Right forelimb (tissue), 1 donor: Measurements from ENCODE around the gene WWC2.
A peak's percentile ranks its signal among the peaks of the same experiment; 100 is the strongest.
"Not testable (repeated sequence)": the region's sequence is repeated elsewhere in the genome, so short reads cannot be mapped to it uniquely, and the experiment has no call there.

ENCODE experiments used
- DNase-seq: peaks from one replicate; pipeline ENCODE4 v3.0.0-alpha.2; 2018

WWC2 gene

DNA sequence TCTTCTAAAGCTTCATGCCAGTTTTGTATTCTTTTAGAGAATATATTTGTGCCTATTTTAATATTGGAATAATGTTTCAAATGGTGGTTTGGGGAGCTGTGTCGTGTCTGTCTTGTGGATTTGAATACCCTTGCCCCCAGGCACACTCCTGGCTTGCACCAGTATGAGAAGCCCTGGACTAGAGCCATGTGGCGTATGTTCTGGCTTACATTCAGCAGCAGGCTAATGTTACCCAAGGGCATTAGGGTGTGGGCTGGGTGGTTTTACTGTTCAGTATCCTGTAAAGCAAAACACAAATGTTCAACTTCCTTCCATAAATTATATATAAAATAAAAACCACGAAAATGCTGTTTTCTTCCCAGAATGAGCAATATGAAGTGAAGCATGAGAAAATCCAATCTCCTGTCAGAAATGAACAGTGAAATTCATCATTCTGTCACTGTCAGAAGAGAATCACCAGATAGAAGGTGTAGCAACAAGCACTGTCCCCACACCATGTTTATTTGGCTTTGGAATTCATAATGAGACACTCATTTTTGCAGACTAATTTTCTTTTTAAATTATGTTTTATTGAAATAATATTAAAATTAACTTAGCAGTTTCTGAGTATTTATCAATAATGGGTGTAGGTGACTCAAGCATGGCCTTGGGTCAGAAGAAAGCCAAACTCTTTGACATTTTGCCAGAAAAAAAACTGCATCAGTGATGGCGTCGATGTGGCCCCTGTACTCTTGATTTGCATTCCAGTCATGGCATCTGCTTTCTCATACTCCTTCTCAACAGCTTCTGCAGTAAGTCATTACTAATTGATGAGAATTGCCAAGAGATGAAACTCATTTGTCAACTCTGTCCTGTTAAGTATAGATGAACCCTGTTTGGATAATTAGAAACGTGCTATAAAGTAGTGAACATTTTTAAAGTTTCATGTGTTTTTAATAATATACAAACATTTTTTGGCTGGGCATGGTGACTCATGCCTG is 43.8 kb downstream of the WWC2 start:
- DNase-seq, result peak; percentile 67

DNA sequence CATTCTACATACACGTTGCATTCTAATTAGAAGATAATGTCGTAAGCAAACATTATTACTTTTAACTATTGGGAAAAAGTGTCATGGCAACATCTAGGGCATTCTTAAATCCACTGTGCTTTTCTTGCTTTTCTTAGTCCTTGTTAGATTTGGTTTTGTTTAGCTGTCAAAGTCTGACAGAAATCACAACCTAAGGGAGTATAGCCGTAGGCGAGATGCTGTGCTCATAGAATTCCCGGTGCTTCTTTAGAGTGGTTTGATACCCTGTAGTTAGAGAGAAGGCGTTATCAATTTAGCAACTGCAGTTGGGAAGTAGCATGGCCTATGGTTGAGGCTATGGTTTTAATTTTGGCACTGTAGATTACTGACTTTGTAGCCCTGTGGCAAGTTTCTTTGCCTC is 45.7 kb downstream of the WWC2 start:
- DNase-seq, result no peak

DNA sequence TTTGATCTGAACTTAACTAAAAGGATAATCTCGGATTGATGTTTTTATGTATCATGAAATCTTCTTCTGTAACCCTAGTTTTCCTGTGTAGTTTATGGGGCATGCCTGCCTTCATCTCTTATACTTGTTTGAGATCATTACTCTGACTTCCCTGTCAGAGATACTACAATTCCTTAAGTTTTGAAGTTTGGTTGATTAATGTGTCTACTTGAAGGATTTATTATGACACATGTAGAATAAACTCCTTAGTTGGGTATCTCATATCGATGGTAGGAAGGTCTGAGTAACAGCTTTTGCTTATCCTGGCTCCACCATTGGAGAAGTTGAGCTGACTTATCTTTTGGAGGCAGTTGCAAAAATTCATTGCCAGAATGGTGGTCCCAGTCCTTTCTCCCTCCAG is 46.7 kb downstream of the WWC2 start:
- no peak for DNase-seq

DNA sequence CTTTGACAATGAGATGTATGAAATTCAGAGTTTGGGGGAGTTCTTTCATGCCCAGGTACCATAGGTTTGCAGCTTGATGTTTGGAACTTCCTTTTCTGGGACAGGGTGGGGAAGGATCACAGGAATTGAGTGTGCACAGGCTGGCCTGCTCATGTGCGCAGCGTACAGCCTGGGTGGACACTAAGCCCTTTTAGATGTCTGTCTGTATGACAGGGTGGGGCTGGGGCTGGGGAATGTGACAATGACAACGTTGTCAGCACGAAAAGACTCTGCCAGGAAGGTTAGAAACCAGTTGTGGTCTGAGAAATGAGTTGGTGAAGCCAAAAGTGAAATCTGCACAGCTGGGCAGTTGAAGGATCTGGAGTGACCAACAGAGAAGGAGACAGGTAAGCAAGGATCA is 47.4 kb downstream of the WWC2 start:
- no peak for DNase-seq

DNA sequence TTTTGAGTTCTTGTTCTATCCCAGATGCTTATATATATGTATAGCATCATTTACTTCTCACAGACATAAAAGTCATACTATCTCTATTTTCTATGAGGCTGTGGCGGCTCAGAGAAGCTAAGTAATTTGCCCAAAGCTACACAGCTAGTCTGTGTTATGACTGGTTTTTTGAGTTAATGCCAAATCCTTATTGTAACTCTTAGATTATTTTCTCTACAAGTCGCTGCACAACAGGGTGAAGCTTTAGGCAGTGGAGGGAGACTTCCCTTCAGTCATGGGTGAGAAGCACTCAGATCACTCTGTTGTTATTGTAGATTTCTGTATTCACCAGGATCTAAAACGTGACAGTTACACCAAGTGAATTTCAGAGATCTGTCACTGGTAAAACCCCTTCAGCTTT is 48.1 kb downstream of the WWC2 start:
- DNase-seq, result no peak

DNA sequence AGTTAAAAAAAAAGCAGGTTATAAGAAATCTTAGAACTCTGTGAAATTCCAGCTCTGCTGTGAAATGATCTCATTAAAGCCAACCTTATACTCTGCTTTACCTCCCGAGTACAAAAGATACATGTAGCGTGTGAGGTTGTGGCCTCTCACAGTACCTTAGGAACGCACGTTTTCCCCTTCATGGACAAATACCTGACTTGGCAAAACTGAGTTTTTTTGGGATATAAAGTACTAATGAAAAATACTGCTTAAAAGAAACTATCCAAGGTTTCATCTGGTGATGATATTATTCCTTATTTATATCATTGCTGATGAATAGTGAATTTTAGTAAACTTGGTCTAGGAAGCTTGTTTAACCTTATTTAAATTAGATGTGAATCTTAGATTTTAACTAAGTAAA is 48.9 kb downstream of the WWC2 start:
- no peak for DNase-seq

DNA sequence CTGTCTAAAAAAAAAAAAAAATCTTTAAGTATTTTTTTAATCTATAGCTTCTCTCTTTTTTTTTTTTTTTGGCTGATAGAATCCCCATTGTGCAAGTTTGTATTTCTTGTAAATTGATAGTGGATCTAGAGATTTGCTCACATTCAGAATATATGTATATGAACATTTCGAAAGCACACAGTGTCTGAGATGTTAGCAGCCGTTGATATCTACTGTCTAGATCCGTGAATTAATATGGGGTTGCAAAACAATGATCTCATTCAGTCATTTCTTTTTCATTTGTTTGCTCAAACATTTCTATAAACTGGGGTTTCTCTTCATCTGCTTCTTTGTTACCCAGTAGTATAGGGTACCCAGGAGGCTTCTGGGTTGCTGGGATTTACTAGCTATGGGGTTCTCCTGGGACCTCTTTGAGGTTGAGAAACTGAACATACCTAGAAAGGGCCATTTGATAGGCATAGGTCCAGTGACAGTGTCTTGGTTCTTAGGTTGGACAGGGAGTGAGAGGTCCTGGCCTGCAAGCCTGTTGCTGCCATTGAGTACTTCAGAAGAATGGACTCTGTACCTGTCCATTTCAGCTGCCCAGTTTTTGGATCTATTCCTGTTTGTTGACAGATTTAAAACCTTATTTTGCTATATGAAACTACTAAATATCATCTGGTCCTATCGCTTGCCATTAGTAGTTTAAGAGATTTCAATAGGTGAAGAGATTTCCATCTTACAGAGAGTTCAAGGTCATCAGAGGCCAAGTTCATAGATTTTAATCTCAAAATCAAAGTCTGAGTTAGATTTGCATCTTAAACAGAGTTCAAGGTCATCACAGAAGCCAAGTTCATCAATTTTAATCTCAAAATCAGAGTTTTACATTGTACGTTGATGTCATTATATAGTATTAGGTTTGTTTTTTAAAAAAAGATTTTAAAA is 50.8 kb downstream of the WWC2 start:
- no peak for DNase-seq

DNA sequence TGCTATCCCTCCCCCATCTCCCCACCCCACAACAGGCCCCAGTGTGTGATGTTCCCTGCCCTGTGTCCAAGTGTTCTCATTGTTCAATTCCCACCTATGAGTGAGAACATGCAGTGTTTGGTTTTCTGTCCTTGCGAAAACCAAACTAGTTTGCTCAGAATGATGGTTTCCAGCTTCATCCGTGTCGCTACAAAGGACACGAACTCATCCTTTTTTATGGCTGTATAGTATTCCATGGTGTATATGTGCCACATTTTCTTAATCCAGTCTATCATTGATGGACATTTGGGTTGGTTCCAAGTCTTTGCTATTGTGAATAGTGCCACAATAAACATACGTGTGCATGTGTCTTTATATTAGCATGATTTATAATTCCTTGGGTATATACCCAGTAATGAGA is 51.6 kb downstream of the WWC2 start:
- not testable (repeated sequence) for DNase-seq

DNA sequence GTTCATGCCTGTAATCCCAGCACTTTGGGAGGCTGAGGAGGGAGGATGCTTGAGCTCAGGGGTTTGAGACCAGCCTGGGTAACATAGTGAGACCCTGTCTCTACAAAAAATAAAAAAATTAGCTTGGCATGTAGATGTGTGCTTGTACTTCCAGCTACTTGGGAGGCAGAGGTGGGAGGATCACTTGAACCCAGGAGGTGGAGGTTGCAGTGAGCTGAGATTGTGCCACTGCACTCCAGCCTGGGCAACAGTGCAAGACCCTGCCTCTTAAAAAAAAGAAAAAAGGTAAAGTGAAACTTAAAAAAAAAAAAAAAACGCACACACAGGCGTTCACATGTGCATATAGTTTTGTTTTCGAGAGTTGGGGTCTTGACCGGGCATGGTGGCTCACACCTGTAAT is 53.2 kb downstream of the WWC2 start:
- not testable (repeated sequence) for DNase-seq

DNA sequence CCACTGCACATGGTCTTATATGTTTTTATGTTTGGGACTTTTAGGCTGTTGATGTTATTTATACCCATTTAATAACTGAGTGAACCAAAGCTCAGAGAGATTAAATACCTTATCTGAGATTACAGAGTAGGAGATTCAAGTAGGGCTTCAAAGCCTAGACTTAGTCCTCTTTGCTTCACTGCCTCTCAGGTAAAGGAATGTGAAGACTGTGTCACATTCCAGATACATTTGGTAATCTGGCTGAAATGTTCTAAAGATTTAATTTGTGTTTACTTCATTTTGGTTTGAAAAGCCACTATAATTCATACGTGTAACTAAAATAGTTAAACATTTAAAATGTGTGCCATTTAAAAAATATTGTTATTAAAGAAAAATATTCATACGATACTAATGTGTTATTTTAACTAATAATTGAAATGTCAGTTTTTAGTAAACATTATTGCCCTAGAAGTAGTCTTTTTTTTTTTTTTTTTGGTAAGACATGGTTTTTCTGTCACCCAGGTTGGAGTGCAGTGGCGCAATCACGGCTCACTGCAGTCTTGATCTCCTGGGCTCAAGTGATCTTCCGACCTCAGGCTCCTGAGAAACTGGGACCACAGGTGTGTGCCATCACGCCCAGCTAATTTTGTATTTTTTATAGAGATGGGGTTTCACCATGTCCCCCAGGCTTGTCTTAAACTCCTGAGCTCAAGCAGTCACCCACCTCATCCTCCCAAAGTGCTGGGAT is 54.3 kb downstream of the WWC2 start:
- DNase-seq, result no peak

DNA sequence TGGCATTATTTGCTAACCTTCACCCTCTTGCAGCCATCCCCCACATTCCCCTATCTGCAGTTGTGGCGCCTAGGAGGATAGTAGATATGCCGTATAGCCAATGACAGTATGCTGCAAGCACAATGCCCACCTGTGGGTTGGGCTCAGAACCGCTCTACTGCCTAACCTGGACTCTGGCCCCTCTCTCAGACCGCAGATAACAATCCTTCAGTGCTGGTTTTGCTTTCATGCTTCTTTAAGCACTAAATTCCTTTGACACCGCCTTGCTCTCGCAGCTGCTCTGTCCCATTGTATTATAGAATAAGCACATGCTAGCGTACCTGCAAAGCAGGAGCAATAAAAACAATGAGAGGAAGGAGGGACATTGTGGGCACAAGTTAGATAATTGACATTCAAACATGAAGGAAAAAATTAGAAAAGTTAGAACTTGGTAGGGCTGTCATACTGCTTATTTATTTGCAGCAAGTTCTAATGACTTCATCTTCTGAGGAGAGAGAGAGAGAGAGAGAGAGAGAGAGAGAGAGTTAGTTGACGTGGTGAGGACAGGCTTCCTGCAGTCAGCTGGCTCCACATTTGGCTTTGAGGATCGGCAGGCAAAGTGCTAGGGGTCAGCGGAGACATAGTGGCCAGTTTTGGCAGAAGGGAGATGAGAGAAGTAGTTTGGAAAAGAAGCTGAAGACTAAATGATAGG is 55.8 kb downstream of the WWC2 start:
- DNase-seq, result no peak

DNA sequence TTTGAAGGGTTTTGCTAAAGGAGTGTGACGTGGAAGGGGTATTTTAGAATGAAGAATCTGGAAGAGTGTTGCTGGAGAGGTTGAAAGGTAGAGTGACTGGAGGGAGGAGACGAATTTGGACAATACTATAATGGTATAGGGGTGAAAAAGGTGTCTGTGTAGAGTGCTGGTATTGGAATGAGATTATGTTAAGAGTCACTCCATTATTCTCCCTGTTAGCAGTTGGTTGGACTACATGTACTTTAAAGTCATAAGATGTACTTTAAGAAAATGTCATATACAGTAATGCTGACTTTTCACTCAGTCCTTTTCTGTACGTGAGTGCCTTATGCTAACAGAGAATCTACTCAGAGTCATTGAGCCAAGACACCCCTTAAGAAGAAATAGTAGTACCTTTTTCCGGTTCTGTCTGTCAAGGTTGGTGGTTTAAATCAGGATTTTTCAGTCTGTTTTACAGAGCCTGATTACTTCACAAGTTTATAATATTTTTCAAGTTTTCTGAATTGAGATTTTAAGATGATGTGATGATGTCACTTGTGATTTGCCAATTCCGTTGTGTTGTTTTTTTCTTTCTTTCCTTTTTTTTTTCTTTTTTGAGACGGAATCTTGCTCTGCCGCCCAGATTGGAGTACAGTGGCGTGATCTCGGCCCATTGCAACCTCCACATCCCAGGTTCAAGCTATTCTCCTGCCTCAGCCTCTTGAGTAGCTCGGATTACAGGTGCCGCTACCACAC is 56.6 kb downstream of the WWC2 start:
- DNase-seq, result no peak

DNA sequence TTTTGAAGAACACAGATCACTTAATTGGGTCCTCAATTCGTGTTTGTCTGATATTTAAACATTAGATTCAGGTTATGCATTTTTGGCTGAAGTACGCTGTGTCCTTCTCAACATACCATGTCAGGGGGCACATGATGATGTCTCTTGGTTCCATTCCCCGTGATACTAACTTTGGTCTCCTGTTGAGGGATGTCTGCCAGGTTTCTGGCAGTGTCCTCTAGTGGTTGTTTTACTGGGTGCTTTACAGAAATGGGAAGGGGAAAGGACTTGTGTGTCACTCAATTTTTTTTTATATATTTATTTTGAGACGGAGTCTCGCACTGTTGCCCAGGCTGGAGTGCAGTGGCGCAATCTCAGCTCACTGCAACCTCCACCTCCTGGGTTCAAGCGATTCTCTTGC is 58.2 kb downstream of the WWC2 start:
- no peak for DNase-seq

DNA sequence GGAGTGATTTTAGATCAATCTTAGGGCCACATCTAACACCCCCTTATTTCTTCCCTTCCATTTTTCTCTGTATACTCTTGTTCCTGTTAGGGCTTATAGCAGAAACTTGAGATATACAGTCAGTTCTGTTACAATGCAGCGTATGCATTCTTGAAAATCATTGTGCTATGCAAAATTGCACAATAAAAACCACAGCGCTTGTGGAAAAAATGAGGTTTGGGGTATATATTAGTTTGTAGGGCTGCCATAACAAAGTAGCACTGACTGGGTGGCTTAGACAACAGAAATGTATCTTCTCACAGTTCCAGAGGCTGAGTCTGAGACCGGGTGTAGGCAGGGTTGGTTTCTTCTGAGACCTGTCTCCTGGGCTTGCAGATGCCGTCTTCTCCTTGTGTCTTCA is 59.0 kb downstream of the WWC2 start:
- no peak for DNase-seq

DNA sequence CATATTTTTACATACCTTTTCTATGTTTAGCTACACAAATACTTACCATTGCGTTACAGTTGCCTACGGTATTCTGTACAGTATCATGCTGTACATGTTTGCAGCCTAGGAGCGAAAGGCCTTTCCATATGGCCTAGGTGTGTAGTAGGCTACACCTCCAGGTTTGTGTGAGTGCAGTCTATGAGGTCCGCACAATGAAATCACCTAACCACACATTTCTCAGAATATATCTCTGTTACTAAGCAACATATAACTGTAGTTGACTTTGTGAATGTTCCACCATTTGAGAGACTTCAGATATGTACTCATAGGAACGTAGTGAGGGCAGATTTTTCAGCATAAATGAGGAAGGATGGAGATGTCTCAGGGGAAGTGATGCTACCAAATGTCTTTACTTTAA is 62.6 kb downstream of the WWC2 start:
- no peak for DNase-seq

DNA sequence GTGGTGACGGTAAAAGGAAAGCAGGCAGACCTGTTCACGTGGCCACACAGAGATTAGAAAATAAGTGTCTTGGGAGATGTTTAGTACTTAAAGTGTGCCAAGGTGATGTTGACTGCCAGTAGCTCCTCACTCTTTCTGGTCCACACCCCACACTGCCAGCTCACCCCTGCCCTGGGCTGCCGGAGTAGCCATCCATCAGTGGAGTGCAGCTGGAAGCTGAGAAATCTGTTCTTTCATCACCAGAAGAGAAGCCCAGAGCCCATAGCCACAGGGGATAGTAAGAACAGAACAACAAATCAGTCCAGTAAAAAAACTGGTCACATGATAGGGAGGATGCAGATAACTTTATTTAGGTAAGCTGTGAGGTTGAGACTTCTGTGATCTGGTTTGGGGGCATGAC is 64.1 kb downstream of the WWC2 start:
- no peak for DNase-seq

DNA sequence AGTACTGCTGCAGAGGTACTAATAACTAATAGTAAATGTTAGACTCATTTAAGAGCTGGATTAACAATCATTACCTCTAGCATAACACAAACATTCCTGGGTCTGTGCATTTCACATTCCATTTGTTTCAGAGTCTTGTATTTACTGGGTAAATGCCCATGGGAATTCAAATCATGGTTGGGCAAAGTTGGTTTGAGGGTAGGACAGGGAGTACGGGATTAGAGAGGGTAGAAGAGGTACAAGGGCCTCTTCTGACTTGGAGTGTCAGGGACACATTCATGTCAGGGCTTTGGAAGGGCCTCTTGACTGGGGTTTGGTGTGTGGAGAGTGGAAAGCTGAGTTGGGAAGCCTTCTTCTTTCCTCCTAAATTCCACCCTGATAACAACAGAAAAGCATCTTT is 65.9 kb downstream of the WWC2 start:
- DNase-seq, result no peak

DNA sequence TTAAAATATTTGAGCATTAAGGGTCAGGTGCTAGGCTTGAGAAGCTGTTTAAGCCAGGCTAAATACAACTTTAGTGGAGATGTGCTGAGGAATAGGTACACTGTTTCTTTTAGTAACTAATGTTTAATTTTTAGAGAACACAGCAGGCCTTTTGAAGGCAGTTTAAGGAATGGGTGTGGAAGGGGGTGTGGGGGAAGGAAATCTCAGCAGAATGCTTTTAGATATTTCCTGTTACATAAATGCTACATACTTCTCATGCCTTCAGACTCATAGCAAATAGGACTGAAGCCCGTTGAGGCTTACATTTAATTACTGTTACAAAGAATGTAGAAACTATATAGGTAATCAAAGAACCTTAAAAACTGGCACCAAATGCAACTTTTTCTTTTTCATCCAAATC is 66.3 kb downstream of the WWC2 start:
- DNase-seq, result no peak

DNA sequence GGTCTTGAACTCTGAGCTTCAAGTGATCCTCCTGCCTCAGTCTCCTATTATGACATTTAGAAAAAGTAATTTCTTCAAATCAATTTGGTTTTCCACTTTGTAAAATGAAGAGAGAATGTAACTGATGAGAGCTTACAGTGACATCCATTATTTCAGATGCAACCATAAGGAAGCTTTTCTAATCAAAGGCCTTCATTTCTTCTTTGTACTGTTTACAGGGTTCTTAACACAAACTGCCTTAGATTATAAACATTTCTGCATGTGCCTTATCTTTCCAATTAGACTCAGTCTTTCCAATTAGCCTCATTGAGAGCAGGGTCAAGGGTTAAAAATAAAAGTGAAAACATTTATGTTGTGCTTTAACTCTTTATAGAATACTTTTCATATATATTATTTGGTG is 71.8 kb downstream of the WWC2 start:
- no peak for DNase-seq

DNA sequence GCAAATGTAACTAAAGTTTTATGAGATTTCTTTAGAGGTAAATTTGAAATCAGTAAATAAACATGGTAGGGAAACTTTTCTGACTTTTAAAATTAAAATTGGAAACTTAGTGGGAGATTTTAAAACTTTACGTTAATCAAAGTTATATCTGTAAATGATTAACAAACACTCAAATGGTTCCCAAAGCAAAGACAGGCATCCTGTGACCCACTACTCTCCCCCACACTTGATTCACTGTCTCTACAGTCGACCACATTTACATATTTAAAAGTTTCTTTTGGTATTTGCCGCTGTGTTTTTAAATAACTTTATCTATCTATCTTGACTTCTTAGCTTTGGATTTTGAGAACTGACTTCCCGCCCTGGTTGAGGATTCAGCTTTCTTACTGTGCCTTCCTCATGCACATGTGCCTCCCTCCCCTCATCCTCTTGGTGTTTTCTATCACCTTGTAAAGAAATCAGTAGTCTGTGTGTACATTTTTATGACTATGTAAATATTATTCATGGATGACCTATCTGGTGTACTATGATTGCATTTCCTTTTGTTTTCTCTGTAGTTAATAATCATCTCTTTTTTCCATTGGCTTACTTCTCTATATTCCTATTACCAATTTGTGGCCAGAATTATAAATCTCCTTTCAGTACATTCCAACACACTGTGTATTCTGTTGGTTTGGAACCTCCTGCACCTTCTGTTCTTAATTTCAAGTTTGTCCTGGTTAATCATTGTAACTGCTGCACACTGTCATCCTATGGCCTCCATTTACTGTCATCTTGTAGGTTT is 72.6 kb downstream of the WWC2 start:
- no peak for DNase-seq

DNA sequence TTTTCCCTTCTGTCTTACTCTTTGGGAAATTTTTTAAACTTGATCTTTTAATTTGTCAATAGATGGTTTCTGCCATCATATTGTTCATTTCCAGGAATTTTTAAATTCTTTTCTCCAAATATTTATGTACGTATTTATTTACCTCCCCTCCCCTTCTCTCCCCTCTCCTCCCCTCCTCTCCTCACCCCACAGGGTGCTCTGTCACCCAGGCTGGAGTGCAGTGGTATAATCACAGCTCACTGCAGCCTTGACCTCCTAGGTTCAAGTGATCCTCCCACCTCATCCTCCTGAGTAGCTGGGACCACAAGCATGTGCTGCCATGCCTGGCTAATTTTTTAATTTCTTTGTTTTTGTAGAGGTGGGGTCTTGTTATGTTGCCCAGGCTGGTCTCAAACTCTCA is 73.8 kb downstream of the WWC2 start:
- no peak for DNase-seq
